ENCODE measurements around the gene CBLB. TPM values are rescaled to one million over a fixed set of nuclear protein-coding genes. Genes with fewer than 3 reads are reported as not detected.

The CBLB gene
- polyA plus RNA-seq, 3 donors = 3.4 to 20.9 (median 17.5) TPM

GRCh38 chr3:105853801-105854432 is 14.9 kb downstream of the CBLB start:
- WGBS, 3 donors = 91 to 94% (median 93%) methylated on average over 7 of the region's 7 CpGs
- H3K27ac ChIP-seq (ENCODE audit: low read depth, low read length) = no peak overlapping the region

- H3K27ac ChIP-seq (ENCODE audit: low read depth, low read length) = no peak overlapping the region
- WGBS, 3 donors = 30 to 97% (median 90%) methylated on average over 1 of the region's 1 CpG
Observed at GRCh38 chr3:105851582-105851981, 17.2 kb downstream of the CBLB start.

DNA sequence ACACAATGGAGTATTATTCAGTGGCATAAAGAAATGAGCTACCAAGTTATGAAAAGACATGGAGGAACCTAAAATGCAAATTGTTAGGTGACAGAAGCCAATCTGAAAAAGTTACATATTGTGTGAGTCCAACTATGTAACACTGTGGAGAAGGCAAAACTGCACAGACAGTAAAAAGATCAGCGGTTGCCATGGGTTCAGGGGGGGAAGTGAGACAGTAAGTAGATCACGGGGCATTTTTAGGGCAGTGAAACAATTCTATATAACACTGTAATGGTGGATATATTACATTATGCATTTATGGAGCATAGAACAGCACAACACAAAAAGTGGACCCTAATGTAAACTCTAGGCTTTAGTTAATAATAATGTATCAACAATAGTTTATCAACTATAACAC is 17.6 kb downstream of the CBLB start:
- H3K27ac ChIP-seq (ENCODE audit: low read depth, low read length) = no peak overlapping the region
- 92 to 97% (median 97%) methylated on average over 2 of the region's 2 CpGs for WGBS, 3 donors

- H3K27ac ChIP-seq (ENCODE audit: low read depth, low read length) = no peak overlapping the region
- 93 to 96% (median 93%) methylated on average over 2 of the region's 2 CpGs for WGBS, 3 donors
Observed at GRCh38 chr3:105850593-105850992, 18.2 kb downstream of the CBLB start.

- no peak overlapping the region for H3K27ac ChIP-seq (ENCODE audit: low read depth, low read length)
- 96 to 99% (median 96%) methylated on average over 3 of the region's 3 CpGs for WGBS, 3 donors
Observed at GRCh38 chr3:105848821-105849220, 20.0 kb downstream of the CBLB start.

GRCh38 chr3:105847865-105848264 is 20.9 kb downstream of the CBLB start:
- WGBS, 3 donors = 87 to 93% (median 89%) methylated on average over 2 of the region's 2 CpGs

GRCh38 chr3:105847452-105847851 is 21.4 kb downstream of the CBLB start:
- WGBS, 3 donors = 76 to 87% (median 82%) methylated on average over 1 of the region's 1 CpG
- no peak overlapping the region for H3K27ac ChIP-seq (ENCODE audit: low read depth, low read length)

More at GRCh38 chr3:105847865-105848264, 20.9 kb downstream of the CBLB start:
- H3K27ac ChIP-seq (ENCODE audit: low read depth, low read length) = no peak overlapping the region

- 41 to 73% (median 70%) methylated on average over 1 of the region's 1 CpG for WGBS, 3 donors
- H3K27ac ChIP-seq (ENCODE audit: low read depth, low read length) = no peak overlapping the region
Observed at GRCh38 chr3:105846809-105847208, 22.0 kb downstream of the CBLB start.

DNA sequence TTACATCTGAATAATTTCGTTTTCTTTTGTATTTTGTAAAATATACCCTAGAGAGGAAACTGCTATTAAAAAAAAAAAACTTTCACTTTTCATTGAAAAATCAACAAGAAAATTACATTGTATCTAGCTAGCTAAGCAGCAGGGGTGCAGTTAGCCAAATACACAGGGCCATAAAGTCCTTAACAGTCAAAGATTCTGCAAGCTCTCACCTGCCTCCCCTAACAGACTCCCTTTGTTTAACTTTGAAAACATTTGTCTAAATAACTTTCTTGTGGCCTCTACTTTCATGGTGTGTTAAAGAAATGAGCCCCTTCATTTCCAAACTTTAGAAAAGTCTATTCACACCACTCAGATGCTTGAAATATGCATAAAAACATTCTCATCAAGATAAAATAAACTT is 23.3 kb downstream of the CBLB start:
- WGBS, 3 donors = 45 to 57% (median 52%) methylated on average over 1 of the region's 1 CpG
- no peak overlapping the region for H3K27ac ChIP-seq (ENCODE audit: low read depth, low read length)

DNA sequence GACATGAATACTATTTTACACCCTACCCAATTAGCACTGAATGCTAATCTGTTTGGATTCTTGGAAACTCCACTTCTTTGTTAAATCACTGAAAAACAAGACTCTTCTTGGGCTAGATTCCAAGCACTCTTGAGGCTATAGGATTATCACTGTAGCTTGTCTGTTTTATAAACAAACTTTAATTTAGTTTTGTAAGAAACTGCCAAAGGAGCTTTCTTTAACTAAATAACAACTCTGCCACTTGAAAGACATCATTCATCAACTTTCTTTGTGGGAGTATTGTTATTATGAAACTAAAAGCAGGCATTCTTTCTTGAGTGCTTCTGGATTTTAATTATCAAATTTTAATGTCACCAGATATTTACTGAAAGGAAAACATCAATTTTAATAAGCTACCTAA is 24.1 kb downstream of the CBLB start:
- H3K27ac ChIP-seq (ENCODE audit: low read depth, low read length) = no peak overlapping the region

DNA sequence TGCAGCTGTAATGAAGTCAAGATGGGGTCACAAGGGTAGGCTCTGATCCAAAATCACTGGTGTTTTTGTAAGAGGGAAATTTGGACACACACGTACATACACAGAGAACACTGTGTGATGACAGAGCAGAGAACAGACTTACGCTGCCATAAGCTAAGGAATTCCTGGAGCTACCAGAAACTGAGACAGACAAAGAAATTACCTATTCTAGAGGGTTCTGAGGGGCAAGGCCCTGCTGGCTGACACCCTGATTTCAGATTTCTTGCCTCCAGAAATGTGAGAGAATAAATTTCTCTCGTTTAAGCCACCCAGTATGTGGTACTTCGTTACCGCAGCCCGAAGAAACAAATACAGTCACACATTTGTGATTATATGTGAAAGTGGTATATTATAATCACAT is 24.8 kb downstream of the CBLB start:
- 81 to 91% (median 86%) methylated on average over 6 of the region's 6 CpGs for WGBS, 3 donors
- H3K27ac ChIP-seq (ENCODE audit: low read depth, low read length) = no peak overlapping the region

GRCh38 chr3:105842943-105843342 is 25.9 kb downstream of the CBLB start:
- WGBS, 3 donors = 74 to 93% (median 88%) methylated on average over 2 of the region's 2 CpGs
- H3K27ac ChIP-seq (ENCODE audit: low read depth, low read length) = no peak overlapping the region

DNA sequence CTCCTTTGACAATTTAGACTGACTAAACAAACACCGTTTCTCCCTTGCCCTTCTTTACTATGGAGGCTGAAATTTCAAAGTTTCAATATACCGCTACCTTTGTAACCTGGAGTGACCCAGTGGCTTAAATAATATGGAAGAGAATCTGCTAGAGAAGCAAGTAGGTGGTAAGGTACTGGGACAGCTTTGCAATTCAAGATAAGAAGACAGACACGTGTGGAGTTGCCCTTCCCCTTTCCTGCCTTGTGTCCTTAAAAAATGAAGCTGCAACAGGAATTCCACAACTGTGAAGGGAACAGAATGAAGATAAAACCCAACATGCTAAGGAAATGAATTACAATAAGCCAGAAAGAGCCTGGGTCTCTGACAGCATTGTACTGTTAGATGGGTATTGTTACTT is 26.4 kb downstream of the CBLB start:
- 79 to 89% (median 86%) methylated on average over 3 of the region's 3 CpGs for WGBS, 3 donors
- H3K27ac ChIP-seq (ENCODE audit: low read depth, low read length) = no peak overlapping the region

DNA sequence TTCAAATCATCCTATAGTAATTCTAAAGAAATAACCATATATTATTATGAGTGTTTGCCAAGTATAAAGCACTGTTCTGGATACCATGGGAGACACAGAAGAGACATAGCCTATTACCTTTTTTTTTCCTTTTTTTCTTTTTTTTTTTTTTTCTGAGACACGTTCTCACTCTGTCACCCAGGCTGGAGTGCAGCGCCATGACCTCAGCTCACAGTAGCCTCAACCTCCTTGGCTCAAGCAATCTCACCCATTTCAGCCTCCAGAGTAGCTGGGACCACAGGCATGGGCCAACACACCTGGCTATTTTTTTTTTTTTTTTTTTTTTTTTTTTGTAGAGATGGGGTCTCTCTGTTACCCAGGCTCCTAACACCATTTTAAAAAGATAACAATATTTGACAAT is 30.9 kb downstream of the CBLB start:
- WGBS, 3 donors = 84 to 94% (median 89%) methylated on average over 2 of the region's 2 CpGs
- H3K27ac ChIP-seq (ENCODE audit: low read depth, low read length) = no peak overlapping the region

GRCh38 chr3:105837143-105837740 is 31.6 kb downstream of the CBLB start:
- H3K27ac ChIP-seq (ENCODE audit: low read depth, low read length) = no peak overlapping the region
- WGBS, 3 donors = 81 to 90% (median 83%) methylated on average over 5 of the region's 5 CpGs

DNA sequence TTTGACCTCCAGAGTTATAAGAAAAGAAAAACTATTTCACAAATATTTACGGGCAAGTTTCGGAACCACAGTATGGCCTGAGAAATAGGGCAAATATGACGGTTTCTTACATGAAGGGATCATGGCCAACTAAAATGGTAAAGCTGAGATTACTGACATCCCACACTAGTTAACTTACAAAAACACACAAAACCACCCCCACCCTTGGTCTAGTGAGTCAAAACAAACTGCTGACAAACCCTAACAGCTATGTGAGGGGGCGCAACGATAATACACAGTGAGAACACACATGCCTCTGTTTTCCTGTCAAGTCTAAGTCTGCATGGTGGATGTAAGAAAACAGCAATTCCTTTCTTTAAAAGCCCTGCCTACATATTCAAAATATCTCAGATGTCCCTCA is 32.3 kb downstream of the CBLB start:
- WGBS, 3 donors = 87 to 92% (median 90%) methylated on average over 5 of the region's 5 CpGs
- no peak overlapping the region for H3K27ac ChIP-seq (ENCODE audit: low read depth, low read length)

- H3K27ac ChIP-seq (ENCODE audit: low read depth, low read length) = no peak overlapping the region
Observed at GRCh38 chr3:105835606-105836005, 33.2 kb downstream of the CBLB start.

DNA sequence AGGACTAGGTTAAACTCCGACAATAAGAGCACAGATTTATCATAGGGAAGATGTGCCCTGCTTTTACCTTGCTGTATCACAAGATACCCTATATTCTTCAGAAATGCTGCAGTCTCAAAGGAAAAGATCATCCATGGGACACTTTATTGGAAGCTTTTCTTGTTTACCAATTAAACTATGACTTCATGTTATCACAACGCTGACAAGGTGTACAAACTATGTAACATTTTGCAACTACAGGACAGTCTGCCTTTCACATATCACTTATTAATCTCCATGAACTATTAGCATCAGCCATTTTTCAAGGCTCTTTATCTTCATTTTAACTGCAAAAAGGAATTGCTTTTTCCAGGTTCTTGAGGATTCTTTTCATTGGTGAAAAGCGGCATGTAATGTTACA is 34.0 kb downstream of the CBLB start:
- 80 to 93% (median 92%) methylated on average over 3 of the region's 3 CpGs for WGBS, 3 donors
- no peak overlapping the region for H3K27ac ChIP-seq (ENCODE audit: low read depth, low read length)

- H3K27ac ChIP-seq (ENCODE audit: low read depth, low read length) = no peak overlapping the region
- WGBS, 3 donors = 62 to 91% (median 71%) methylated on average over 4 of the region's 4 CpGs
Observed at GRCh38 chr3:105832644-105833043, 36.2 kb downstream of the CBLB start.

DNA sequence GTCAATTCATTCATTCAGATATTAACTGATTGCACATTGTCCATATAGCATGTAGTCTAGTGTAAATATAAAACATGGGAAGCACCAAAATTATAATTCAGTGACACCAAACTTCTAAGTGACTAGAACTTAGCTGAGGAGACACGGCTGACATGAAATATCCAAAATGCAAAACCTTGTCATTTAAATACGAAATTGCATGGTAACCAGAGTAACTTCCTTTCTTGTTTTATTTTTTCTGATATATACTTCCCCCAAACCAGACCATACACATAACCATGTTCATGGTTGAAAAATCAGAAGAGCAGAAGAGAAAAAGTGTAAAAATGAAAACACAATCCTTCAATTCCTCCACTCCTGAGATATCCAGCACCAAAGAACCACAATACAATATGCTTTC is 38.0 kb downstream of the CBLB start:
- 90 to 94% (median 91%) methylated on average over 2 of the region's 2 CpGs for WGBS, 3 donors
- H3K27ac ChIP-seq (ENCODE audit: low read depth, low read length) = no peak overlapping the region

Data from adipose tissue (tissue), 3 donors.